Skeletal muscle cell (primary cell): ENCODE measurements around the gene TRABD2B.

ENCODE experiments used
- DNase-seq: peaks from one replicate; pipeline ENCODE4 v3.0.0-alpha.2; 2010; ENCODE audit warnings: low read depth
- H3K4me3 ChIP-seq: 2 replicates; pipeline ENCODE4 v1.5.1; 2011; ENCODE audit warnings: low read depth, mild to moderate bottlenecking, control low read depth, low read length, moderate library complexity

Gene TRABD2B

DNA sequence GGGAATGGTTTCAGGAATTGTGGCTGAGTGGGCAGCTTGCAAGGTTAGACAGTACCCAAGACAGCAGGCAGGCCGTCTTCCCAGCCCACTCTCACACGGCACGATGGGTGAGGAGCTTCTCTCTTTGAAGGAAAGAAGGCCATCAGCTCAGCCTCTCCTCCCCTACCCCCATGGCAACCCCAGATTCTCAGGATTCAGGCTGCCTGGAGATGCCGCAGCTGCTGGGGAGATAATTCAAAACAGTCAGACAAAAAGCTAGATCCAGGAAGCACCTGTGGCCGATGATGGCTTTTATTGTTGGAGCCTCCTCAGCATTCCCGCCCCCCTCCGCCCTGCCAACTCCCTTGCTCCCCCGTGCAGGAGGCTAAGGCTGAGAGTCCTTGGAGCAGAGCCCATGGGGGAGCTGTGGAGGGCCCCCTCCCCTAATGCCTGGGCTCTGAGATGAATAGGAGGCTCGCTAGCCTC is 220.5 kb downstream of the TRABD2B start:
- no peak overlapping the region for H3K4me3 ChIP-seq
- no peak for DNase-seq

DNA sequence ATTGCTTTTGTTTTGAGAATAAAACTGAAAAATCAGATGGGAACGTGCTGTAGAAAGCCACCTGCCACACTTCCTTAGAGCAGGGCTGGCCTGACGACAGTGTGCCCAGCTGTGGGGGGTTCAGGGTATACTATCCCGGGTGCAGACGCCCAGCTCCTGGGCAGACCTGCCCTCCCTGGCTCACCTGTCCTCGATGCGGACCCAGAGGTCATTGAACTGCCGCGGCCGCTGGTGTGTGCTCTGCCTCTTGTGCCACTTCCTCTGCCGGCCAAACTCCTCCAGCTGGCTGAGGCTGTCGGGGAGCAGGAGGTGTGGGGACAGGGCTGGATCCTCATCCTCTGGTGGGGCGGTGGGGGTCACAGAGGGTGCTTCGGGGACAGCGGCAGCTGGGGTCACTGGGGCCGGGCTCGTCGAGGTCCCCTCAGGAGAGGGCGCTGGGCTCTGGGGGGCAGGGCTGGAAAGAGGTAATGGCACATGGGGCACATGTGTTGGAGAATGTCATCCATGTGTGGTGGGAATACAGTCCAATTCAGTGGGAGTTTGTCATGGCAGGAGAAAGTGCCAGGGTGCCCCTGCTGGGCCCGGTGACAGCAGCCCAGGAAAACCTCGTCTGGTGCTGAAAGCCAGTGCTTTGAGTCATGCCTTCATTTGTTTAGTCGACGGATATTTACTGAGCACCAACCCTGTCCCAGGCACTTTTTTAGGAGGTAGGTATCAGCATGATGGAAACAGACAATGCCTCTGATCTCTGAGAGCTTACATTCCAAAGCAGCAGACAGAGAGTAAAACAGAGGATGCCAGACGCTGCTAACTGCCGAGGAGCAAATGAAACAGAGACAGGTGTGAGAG is 222.0 kb downstream of the TRABD2B start:
- no peak overlapping the region for H3K4me3 ChIP-seq
- no peak for DNase-seq

DNA sequence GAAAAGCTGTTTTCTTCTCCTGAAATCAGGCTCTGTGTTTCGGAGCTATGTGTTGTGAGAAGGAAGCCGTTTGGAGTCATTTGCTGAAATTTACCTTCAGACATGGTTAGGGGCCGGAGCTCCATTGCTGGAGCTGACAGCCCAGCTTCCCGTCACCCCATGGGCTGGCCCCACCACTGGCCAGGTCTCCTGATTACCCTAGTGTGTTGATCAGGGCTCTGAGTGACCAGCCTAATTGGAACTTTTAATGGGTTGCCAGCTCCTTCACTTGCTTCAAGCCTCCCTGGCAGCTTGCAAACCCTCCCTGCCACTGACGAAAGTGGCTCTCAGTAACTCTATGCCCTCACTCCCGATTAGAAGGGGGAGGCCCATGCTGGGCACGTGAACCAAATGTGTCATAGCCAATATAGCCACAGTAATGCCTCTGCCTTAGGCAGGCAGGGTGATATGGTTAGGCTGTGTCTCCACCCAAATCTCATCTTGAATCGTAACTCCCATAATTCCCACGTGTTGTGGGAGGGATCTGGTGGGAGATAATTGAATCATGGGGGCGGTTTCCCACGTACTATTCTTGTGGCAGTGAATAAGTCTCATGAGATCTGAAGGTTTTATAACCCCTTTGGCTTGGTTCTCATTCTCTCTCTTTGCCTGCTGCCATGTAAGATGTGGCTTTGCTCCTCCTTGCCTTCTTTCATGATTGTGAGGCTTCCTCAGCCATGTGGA is 224.1 kb downstream of the TRABD2B start:
- no peak overlapping the region for H3K4me3 ChIP-seq
- DNase-seq = no peak

DNA sequence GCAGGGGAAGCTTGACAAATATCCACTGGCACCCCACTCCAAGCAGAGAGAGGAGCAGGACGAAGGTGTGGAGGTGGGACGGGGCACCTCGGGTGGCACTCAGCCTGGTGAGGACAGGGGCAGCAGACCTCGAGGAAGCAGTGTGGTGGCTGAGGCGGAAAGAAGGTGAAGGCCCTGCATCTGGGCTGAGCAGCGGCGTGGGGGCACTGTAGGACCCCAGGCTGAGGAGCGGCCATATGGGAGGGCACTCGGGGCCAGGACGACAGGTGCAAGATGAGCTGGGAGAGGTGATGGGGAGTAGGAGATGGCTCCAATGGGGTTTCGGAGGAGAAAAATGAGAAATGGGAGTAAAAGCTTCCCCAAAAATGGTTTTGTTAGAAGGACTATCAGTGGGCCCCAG is 224.9 kb downstream of the TRABD2B start:
- H3K4me3 ChIP-seq = no peak overlapping the region
- DNase-seq = no peak

DNA sequence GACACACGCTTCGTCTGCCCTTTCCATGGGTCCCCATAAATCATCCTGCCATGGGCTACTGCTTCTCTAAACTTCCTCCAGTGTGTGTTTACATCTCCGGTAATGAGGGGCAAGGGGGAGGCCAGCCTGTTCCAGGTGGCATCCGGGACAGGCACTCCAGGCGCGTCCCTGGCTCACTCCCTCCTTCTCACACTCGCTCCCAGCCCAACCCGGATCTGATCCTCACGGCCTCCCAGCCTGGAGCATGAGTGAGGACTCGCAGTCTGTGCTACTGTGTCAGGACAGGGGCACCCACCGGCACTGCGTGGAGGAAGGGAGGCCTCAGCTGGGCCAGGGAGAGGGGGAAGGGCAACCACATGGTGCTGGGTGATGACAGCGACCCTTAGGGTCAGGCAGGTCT is 225.4 kb downstream of the TRABD2B start:
- no peak overlapping the region for H3K4me3 ChIP-seq
- DNase-seq = no peak

DNA sequence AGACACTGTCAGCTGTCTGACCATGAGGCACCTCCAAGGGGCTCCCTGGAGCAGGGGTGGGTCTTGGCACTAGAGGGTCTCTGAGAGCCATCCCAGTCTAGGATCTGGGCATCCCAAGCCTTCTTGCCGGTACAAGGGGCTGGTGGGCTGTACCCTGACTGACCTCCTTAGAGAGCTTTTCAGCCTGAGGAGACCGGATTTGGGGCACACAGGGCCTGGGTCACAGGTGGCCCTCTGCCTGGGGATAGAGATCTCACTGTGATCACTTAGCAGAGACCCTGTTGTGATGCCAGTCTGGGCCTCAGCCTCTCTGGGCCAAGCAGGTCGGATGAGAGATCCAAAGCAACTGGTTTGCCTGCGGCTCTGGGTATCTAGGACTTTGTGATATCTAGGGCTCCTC is 227.2 kb downstream of the TRABD2B start:
- DNase-seq = no peak
- H3K4me3 ChIP-seq = no peak overlapping the region

DNA sequence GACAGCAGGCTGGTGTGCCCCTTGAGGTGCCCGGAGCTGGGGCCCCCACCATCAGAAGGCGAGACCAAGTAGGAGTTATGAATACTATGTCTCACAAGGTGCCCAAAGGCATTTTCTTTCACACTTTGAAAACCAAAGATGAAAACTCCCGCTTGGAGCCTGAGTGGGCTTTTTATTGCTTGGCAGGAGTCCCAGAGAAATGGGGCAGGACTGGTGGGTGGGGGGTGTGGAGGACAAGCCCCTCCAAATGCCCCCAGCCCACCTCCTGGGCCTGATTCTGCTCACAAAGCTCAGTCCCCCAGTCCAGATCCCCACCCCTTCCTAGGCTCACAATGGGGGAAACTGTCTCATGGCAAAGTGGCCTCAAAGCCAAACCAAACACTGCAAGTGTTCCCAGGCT is 227.9 kb downstream of the TRABD2B start:
- no peak overlapping the region for H3K4me3 ChIP-seq
- no peak for DNase-seq

DNA sequence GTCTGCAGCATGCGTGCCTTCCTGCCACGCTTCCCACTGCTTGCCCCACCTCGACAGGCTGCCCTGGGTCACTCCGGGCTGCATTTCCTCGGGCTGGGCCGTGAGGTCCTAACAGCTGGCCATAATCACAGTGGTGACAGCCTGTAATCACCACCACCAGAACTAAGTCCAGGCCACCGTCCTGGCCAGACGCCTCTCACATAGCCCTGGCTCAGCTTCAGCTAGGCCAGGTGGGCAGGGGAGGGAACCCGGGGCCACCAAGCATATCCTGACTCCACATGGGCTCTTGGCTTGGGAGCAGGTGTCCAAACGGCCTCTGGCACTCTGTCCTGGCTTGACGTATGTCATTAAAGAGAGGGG is 229.5 kb downstream of the TRABD2B start:
- no peak overlapping the region for H3K4me3 ChIP-seq
- DNase-seq = no peak

DNA sequence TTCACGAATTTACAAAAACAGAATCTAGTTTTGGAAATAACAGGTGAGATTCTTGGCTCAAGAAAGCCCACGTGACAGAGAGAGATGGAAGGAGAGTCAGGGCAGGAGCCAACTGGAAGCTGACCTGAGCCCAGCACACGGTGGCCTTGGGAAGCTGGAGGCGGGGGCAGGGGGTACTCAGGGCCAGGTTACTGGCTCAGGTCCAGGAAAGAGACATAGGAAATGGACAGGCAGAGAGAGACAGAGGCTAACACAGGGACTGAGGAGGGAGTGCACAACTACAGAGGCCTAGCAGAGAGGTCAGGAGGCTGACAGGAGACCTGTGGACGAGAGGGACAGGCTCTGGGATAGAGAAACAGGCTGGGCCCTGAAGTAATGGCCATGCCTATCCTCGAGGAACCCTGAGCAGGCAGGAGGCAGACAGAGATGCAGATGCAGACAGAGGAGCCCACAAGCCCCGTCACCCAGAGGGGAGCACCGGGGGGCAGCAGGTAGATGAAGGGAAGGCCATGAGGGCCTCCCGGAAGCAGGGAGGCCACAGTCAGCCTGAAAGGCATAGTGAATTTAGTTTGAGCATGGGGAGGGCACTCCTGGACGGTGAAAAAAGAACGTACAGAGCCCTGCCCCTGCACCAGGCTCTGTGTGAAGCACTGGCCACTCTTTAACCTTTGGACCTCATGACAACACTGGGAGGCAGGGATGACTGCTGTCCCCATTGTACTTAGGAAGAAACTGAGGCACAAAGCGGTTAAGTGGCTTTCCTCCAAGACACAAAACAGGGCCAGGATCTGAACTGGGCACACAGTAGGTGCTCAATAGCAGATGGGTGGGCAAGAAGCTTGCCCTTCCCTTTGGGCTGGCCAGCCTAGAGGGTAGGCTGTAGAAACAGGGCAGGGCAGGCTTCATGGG is 230.1 kb downstream of the TRABD2B start:
- H3K4me3 ChIP-seq = no peak overlapping the region
- DNase-seq = no peak

DNA sequence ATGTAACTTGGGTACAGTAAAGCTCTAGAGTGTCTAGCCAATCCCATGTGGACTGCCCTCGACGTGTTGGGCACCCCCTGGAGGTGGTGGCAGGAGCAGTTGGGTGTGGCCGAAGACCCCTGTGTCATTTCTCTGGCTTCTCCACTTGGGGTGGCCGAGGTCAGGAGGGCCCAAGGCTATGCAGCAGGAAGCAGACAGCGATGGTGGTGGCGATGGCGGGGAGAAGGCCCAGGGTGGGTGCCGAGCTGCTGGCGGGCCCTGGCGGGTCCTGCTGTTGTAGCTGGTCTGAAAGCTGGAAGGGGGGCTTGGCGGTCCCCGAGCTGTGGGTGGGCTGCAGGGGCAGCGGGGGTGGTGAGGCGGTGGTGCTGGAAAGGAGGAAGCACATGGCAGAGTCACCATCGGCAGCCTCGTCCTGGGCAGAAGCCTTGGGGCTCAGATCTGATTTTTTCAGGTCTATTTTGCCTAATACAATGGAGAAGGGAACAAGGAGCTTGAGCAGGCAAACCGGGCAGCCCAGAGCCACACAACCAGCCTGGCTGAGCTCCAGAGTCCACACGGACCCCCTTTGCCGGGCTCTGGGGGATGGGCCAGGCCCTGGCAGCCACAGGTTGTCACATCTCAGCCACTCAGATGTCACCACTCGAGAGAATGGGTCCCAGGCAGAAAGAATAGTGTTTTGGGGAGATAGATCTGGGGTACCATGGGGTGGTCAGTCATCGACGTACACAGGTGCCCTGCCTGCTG is 231.3 kb downstream of the TRABD2B start:
- no peak overlapping the region for H3K4me3 ChIP-seq
- no peak for DNase-seq

DNA sequence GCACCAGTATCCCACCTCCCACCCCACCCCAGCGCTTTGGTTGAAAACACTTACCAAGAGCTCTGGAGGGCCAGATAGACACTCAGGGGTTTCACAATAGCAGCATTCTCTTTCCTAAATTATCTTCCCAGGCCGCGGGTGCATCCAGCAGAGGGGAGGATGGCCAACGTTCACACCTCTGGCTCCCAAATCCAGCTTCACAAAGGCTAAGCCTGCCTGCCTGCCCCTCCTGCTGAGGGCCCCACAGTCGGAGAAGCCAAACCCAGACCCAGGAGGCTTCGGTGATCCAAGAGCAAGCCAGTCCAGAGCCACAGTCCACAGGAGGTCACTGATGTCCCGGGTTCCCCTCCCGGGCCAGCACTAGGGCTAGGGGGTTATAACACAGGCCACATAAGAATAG is 231.9 kb downstream of the TRABD2B start:
- no peak for DNase-seq
- H3K4me3 ChIP-seq = no peak overlapping the region

DNA sequence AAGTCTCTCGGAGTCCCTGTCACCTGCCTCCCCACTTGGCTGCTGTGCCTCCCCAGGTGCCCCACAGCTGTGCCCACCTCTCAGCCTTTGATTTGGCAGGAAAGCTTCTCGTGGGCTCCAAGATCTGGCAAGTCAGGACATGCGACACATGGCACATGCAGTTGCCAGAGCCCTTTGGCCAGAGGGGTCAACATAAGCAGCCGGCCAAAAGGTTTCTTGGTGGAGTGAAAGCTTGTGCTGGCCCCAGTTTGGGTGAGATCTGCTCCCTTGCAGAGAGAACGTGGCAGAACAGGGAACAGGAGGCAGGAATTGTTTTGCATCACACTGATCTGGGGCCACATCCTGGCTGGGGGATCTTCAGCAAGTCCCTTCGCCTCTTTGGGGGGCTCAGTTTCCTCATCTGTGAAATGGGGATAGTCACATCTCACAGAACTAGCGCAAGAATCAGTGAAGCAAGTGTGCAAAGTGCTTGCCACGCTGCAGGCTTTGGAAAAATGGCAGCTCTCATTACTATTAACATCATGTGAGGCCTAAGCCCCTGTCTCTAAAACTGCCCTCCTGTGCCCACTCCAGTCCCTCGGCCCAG is 232.6 kb downstream of the TRABD2B start:
- no peak overlapping the region for H3K4me3 ChIP-seq
- DNase-seq = no peak

DNA sequence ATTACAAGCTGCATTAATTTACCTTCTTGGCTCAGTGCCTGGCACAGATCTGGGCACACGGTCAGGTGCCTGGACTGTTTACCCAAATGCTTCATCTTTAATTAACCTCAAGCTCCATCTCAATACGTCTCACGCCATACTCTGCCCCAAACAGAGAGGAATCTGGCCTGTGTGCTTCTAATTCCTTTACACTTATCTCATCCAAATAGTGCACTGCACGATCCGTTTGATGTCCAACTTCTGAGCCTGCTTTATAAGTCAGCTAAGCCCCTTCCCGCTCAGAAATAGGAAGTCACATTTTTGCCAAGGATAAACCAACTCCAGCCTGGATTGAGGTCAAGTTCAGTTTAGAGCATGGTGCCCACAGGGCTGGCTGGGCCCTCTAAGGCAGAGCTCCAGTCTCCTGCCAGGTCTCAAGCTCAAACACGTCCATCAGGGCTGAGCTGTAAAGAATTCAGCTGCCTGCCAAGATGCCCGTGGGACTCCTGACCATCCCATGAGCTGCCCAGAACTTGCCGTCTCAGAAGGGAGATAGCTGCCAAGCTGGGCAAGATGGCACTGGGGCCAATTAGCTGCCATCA is 233.5 kb downstream of the TRABD2B start:
- no peak overlapping the region for H3K4me3 ChIP-seq
- DNase-seq = no peak

DNA sequence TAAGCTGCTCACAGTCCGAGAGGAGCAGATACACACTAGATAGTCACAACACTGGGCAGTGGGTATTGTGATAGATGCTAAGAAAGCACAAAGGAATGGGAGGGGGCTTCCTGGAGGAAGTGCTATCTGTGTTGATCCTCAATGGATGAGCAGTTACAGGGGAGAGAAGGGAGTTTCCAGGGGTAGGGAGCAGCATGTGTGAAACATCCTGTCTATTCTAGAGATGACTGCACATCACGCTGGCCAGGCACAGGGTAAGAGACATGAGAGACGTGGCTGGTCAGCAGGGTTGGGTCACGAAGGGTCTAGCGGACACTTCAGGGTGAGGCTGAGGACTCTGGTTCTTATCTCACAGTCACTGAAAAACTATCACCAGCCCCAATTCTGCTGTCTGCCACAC is 235.2 kb downstream of the TRABD2B start:
- no peak overlapping the region for H3K4me3 ChIP-seq
- DNase-seq = no peak

DNA sequence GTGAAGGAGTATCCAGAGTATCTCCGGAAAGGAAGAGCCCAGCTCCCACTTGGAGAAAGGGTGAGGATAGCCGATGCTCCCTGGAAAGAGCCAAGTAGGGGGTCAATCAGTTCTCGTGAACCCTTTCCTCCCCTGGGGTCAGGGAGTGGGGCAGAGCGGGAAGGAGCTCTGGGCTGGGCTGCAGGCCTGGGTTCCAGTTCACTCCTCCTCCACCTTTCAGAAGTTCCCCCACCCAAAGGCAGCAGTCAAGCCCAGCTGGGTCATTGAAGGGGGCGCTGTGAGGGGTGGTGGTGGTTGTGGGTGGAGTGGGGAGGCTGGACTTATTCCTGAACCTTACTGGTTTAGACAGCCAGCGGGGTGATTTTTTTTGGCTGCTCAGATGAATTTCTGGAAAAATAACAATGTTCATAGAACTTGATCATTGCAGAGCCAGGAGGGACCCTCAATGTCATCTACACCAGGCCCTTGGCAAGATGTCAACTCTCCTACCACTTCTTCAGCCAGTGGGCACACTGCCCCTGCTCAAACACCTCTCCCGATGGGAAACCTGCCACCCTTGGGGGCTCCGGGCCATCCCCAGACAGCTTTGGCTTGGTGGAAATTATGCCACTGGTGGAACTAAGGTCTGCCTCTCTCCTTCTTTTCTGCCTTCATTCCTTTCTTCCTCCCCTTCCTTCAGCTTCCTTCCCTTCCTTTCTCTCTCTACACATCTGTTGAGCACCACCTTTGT is 235.8 kb downstream of the TRABD2B start:
- no peak overlapping the region for H3K4me3 ChIP-seq
- no peak for DNase-seq

DNA sequence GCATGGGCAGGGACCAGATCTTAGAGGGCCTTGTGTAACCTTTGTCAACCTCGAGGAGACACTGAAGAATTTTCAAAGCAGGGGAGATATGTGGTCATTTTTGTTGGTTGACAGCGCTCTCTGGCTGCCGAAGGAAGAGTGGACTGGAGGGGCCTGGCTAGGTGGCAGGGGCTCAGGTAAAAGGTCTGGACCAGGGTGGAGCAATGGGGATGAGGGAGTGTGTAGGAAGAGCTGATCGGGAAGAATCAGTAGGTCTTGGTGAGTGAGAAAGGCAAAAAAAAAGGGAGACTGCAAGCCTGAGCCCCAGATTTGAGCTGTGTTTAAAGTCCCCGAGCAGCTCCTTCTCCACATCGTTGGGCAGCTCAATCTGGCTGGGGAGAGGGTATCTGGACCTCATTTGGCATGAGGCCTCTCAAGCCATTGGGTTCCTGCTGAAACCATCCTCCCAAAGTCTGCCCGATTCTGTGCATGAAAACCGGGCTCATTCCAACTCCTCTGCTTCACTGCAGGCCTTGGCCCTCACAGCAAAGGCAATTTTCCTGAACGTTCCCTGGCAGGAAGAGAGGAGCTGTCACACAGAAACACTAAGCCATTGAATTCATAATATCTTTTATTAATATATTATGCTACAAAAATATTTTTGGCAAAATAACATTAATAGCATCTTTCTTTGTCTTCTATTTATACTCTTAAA is 237.1 kb downstream of the TRABD2B start:
- no peak overlapping the region for H3K4me3 ChIP-seq
- DNase-seq = no peak

DNA sequence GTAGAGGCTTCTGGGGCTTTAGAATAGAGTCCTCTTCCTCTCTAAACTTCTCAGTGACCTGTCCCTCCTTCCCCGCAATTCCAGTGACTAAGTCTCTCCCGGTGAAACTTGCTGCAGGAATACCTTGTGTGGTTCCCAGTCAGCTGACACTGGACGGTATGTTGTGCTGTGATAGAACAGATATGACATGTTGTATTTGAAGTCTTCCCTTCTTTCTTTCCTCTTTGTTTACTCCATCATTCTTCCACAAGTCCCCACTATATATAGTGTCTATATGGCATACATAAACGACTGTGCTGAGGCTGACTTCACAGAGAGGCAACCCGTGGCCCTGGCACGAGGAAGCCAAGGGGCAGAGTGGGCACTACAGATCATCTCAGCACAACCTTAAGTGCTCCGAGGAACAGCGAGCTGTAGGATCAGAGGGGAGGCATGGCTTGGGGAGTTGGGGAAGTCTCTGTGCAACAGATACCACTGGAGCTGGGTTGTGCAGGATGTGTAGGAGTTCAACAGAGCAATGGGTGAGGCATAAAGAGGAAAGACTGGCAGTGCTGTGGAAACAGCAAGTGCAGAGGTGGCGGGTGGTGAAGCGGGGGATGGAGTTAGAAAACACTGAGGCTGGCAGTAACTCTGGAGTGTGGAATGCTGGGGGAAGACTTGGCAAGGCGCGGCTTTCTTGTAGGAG is 237.8 kb downstream of the TRABD2B start:
- DNase-seq = no peak
- H3K4me3 ChIP-seq = no peak overlapping the region
